ENCODE results near the gene CYP26B1.

CYP26B1 gene

DNA sequence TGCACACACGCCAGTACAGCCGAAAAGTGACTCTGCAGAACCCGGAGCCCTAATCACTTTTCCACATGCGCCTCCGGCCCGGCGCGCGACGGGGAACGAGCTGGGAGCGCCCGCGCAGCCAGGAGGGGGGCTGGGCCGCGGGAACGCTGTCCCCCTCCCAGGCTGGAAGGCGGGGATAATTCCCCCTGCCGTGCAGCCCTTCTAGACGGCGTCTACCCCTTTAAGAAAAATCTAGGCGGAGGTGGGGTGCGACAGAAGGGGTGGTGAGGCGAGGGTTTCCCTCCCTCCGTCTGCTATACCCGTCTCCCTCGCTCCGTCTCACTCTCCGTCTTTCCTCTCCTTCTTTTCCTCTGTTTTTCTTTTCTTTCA is 2.4 kb downstream of the CYP26B1 start:
- Histone ChIP-seq H3K79me2 (ENCODE audit: insufficient read depth, low read length) (no peaks in the 10 kb centered on the region), H3K27me3 (ENCODE audit: insufficient read depth, low read length, poor library complexity) (no peaks in the 10 kb centered on the region), H3K36me3 (ENCODE audit: insufficient read depth, low read length) (no peaks in the 10 kb centered on the region), H3K4me3 (ENCODE audit: low read depth in 1 of 2, low read length in 2 of 2) (no peak overlapping the region), H3K27ac (ENCODE audit: low read length) (no peak overlapping the region), H3K4me2 (ENCODE audit: insufficient read depth, low read length) (no peak overlapping the region), H2AFZ (ENCODE audit: low read depth, low read length) (no peak overlapping the region), H3K9me3 (ENCODE audit: insufficient read depth, low read length, severe bottlenecking) (peaks cover 3% of the 10 kb centered on the region), H3K4me1 (ENCODE audit: insufficient read depth, low read length) (no peaks in the 10 kb centered on the region), H3K9ac (ENCODE audit: low read depth, low read length) (no peak overlapping the region), H4K20me1 (ENCODE audit: insufficient read depth, low read length) (no peaks in the 10 kb centered on the region)
- ATAC-seq (ENCODE audit: insufficient read depth, low read depth) (no peak), DNase-seq (no peak)
- TF ChIP-seq, protein P1, sequence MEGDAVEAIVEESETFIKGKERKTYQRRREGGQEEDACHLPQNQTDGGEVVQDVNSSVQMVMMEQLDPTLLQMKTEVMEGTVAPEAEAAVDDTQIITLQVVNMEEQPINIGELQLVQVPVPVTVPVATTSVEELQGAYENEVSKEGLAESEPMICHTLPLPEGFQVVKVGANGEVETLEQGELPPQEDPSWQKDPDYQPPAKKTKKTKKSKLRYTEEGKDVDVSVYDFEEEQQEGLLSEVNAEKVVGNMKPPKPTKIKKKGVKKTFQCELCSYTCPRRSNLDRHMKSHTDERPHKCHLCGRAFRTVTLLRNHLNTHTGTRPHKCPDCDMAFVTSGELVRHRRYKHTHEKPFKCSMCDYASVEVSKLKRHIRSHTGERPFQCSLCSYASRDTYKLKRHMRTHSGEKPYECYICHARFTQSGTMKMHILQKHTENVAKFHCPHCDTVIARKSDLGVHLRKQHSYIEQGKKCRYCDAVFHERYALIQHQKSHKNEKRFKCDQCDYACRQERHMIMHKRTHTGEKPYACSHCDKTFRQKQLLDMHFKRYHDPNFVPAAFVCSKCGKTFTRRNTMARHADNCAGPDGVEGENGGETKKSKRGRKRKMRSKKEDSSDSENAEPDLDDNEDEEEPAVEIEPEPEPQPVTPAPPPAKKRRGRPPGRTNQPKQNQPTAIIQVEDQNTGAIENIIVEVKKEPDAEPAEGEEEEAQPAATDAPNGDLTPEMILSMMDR (IDR thresholded peaks at IDR 0.05; ENCODE audit: borderline replicate concordance, extremely low read depth, low read length, poor library complexity, severe bottlenecking), result no peak
- TF ChIP-seq EZH2 (IDR thresholded peaks at IDR 0.05; ENCODE audit: borderline replicate concordance, low read depth, low read length, severe bottlenecking), result no peak

DNA sequence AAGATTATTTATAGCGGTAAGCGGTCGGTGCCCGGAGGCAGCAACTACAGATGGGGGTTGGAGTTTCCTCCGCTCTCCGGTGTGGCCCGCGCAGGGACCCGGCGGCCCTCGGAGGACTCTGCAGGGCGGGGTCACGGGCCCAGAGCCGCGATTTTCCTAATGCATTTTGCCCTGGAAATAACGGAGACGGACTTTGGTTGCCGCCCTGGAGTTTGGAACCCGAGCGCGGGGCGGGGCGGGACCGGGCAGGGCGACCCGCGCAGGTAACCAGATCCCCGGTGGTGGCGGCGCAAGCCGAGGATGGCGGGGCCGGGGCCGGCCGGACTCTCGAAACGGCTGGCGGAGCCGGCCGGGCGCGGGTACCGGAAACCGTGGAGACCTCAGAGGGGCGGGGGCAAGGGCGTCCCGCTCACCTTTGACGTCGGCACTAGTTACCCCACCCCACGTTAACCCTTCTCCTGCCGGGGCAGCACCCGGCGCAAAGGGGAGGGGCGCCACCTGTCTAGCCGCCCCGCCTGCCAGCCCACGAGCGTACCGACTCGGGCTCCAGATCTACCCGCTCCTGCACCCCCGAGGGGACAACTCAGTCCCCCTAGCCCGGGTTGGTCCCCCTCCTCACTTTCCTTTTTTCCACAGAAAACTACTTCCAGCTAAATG is 2.9 kb downstream of the CYP26B1 start:
- no peaks in the 10 kb centered on the region for H4K20me1 ChIP-seq (ENCODE audit: insufficient read depth, low read length)
- H3K79me2 ChIP-seq (ENCODE audit: insufficient read depth, low read length), result no peaks in the 10 kb centered on the region
- H3K4me2 ChIP-seq (ENCODE audit: insufficient read depth, low read length), result no peak overlapping the region
- H3K27me3 ChIP-seq (ENCODE audit: insufficient read depth, low read length, poor library complexity), result no peaks in the 10 kb centered on the region
- TF ChIP-seq EZH2 (IDR thresholded peaks at IDR 0.05; ENCODE audit: borderline replicate concordance, low read depth, low read length, severe bottlenecking), result no peak
- TF ChIP-seq, protein P1 (IDR thresholded peaks at IDR 0.05; ENCODE audit: borderline replicate concordance, extremely low read depth, low read length, poor library complexity, severe bottlenecking), result no peak
- no peak overlapping the region for H3K9ac ChIP-seq (ENCODE audit: low read depth, low read length)
- ATAC-seq (ENCODE audit: insufficient read depth, low read depth), result no peak
- DNase-seq, result no peak
- no peaks in the 10 kb centered on the region for H3K36me3 ChIP-seq (ENCODE audit: insufficient read depth, low read length)
- no peaks in the 10 kb centered on the region for H3K4me1 ChIP-seq (ENCODE audit: insufficient read depth, low read length)
- no peak overlapping the region for H3K27ac ChIP-seq (ENCODE audit: low read length)
- H3K4me3 ChIP-seq (ENCODE audit: low read depth in 1 of 2, low read length in 2 of 2), result no peak overlapping the region
- H2AFZ ChIP-seq (ENCODE audit: low read depth, low read length), result no peak overlapping the region
- H3K9me3 ChIP-seq (ENCODE audit: insufficient read depth, low read length, severe bottlenecking), result peaks cover 3% of the 10 kb centered on the region

DNA sequence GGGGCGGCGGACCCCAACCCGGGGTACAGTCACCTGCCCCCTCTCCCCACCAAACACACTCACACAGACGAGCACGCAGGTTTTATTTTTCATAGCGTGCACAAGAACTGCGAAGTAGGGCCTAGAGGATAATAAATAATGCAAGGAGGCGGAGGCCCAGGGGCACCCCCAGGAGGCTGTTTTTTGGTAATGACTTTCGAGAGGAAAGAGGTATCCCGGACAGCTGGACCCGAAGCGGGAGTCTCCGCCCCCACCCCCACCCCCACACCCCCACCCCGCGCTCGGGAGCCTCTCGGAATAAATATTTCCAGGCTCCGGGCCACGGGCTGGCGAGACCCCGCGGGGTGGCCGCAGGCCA is 3.4 kb downstream of the CYP26B1 start:
- Histone ChIP-seq H3K9ac (ENCODE audit: low read depth, low read length) (no peak overlapping the region), H3K79me2 (ENCODE audit: insufficient read depth, low read length) (no peaks in the 10 kb centered on the region), H2AFZ (ENCODE audit: low read depth, low read length) (no peak overlapping the region), H3K4me3 (ENCODE audit: low read depth in 1 of 2, low read length in 2 of 2) (no peak overlapping the region), H3K27ac (ENCODE audit: low read length) (no peak overlapping the region), H4K20me1 (ENCODE audit: insufficient read depth, low read length) (no peaks in the 10 kb centered on the region), H3K36me3 (ENCODE audit: insufficient read depth, low read length) (no peaks in the 10 kb centered on the region), H3K9me3 (ENCODE audit: insufficient read depth, low read length, severe bottlenecking) (peaks cover 3% of the 10 kb centered on the region), H3K27me3 (ENCODE audit: insufficient read depth, low read length, poor library complexity) (no peaks in the 10 kb centered on the region), H3K4me2 (ENCODE audit: insufficient read depth, low read length) (no peak overlapping the region), H3K4me1 (ENCODE audit: insufficient read depth, low read length) (no peaks in the 10 kb centered on the region)
- DNase-seq, result no peak
- TF ChIP-seq, protein P1 (IDR thresholded peaks at IDR 0.05; ENCODE audit: borderline replicate concordance, extremely low read depth, low read length, poor library complexity, severe bottlenecking), result no peak
- no peak for TF ChIP-seq EZH2 (IDR thresholded peaks at IDR 0.05; ENCODE audit: borderline replicate concordance, low read depth, low read length, severe bottlenecking)
- no peak for ATAC-seq (ENCODE audit: insufficient read depth, low read depth)

Data from DND-41 (cell line).